Inflammatory macrophage treated with lipopolysaccharide for 1 hour (primary cell): ENCODE measurements around the gene SLC16A14.
"Not testable (repeated sequence)": the region's sequence is repeated elsewhere in the genome, so short reads cannot be mapped to it uniquely, and the experiment has no call there.

Experiments used
- DNase-seq, 2 donors: peaks; one replicate each; pipeline ENCODE4 v3.0.0-alpha.2; 2020 to 2022

The SLC16A14 gene

DNA sequence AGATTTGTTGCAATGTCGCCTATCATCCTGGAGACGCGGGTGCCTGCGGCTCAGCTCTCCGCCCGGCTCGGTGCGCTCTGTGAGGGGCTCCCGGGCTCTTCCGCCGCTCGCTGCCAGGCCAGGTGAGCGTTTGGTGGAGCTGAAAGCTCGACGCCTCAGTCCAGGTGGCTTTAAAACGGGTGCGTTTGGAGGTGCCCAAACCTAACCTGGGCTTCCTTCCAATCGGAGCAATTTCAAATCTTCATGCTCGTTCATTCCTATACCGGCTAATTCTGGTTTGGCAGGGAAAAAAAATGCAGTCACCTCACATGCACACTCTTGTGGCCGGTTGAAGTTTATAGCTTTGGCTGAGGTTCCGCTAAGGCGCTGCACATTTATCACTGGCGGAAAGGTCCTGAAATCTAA is at the start of gene SLC16A14:
TSS of gene SLC16A14 (minus strand) at position 274 of the 405 bp plus-strand sequence. CDS start 9,572 bp downstream, outside the sequence.
- peak; percentile 14 to 32 for DNase-seq

- DNase-seq, result no peak
These were observed 38.0 kb upstream of the SLC16A14 start for GRCh38 chr2:230106771-230107170.

- DNase-seq, result not testable (repeated sequence)
These were observed 33.2 kb upstream of the SLC16A14 start for GRCh38 chr2:230101967-230102366.

DNA sequence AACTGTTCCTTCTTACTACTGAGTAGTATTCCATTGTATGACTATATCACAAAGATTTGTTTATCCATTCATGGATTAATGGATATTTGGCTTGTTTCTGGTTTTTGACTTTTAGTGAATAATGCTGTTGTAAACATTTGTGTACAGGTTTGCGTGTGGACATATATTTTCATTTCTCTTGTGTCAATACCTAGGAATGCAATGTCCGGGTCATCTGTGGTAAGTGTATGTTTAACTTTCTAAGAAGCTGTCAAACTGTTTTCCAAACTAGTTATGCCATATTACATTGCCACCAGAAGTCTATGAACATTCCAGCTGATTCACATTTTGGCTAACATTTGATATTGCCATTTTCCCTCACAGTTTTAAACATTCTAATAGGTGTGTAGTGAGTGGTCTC is 29.1 kb upstream of the SLC16A14 start:
- DNase-seq, result no peak

GRCh38 chr2:230097424-230097823 is 28.7 kb upstream of the SLC16A14 start:
- DNase-seq, result no peak

- no peak for DNase-seq
These were observed 22.2 kb upstream of the SLC16A14 start for GRCh38 chr2:230090967-230091366.

GRCh38 chr2:230085201-230085600 is 16.5 kb upstream of the SLC16A14 start:
- peak; percentile 35 to 46 for DNase-seq

DNA sequence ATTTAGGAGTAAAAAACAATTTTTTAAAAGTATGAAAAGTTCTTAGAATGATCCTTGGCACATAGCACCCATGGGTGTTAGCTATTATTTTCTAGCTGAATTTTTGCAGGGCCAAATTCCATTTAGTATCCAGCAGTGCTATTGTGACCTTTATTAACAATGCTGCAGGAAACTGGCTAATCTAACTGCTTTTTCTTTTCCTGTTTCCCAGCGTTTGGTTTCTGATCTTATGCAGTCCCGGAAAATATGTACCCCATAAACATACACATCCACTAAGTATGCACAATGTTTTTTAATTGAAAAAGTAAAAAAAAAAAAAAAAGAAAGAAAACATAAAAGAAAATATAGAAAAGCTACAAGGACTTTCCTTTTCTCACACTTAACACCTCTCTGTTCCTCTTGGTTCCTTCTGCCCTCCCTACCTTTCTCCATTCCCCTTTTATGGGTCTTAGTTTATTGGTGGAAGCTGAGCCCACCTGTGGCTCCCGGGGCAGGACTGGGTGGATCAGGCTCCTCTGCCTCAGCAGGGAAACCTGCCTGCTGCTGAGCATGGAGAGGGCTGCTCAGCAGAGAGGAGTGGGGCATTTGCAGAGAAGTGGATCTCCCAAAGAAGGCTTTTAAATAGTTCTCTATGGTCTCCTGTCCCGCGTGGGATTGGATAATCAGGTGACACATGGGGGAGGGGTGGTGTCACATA is 9.3 kb upstream of the SLC16A14 start:
- DNase-seq, result no peak

GRCh38 chr2:230076819-230077218 is 8.1 kb upstream of the SLC16A14 start:
- no peak for DNase-seq

- DNase-seq, result peak; percentile 16 to 24
These were observed 7.4 kb upstream of the SLC16A14 start for GRCh38 chr2:230075988-230076631.

DNA sequence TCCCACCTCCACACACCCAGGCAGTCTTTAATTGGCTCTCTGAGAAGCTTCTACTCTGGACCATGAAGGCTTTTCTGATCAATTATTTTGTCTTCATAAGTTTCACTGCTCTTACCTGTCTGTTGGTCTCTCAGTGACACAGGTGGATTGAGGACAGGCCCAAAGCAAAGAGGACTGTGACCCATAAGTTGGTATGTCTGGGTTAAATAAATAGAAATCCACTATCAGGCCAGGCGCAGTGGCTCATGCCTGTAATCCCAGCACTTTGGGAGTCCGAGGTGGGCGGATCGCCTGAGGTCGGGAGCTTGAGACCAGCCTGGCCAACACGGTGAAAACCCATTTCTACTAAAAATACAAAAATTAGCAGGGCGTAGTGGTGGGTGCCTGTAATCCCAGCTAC is 2.7 kb upstream of the SLC16A14 start:
- no peak for DNase-seq

GRCh38 chr2:230069402-230069801 is 678 bp upstream of the SLC16A14 start:
- no peak for DNase-seq

- DNase-seq, result peak in 1 of 2 donors; percentile 19
These were observed 591 bp downstream of the SLC16A14 start for GRCh38 chr2:230068016-230068650.

GRCh38 chr2:230060672-230061293 is 7.9 kb downstream of the SLC16A14 start:
- no peak for DNase-seq

GRCh38 chr2:230053753-230054478 is 14.8 kb downstream of the SLC16A14 start:
- no peak for DNase-seq

GRCh38 chr2:230052299-230052698 is 16.4 kb downstream of the SLC16A14 start:
- DNase-seq, result no peak

DNA sequence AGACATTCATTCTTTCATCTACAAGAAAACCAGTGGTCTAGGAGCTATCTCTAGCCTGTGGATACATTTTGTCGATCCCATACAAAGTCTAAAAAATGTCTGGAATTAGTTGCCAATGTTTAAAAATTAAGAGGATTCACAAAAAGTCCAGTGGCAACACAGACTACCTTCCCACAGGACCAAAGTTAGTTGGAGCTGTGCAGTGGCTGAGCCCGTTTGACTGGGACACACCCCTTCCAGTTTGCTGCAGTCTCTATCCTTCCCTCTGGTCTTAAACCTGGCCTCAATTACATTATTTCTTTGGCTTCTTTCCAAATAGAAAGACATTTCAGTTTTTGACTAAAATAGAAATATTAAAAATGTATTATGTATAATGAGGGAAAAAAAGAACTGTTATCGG is 18.6 kb downstream of the SLC16A14 start:
- DNase-seq, result no peak

DNA sequence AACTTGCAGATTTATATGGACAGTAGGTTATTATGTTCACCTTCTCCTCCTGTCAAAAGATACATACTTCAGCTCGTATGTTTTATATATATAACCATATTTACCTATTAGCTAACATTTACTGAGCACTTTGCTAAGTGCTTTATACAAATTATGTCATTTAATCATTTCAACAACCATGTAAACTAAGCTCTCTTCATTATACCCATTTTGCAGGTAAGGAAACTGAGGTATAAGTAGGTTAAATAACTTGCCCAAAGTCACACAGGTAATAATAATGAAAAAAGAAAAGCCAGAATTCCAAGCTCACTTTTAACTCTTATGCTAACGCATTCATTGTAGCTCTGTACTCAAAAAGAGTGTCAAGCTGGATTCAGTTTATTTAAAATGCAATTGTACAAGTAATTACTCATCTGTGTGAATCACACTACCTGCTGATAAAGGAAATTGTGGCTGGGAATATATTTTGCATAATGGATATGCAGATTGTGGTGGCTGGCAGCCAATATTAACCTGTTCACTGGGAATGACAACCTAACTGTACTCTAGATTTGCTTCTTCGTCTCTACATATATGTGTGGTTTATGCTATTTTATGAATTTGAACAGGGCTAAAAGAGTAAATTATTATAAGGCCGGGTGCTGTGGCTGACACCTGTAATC is 20.6 kb downstream of the SLC16A14 start:
- no peak for DNase-seq

- no peak for DNase-seq
These were observed 22.2 kb downstream of the SLC16A14 start for GRCh38 chr2:230046491-230046890.

DNA sequence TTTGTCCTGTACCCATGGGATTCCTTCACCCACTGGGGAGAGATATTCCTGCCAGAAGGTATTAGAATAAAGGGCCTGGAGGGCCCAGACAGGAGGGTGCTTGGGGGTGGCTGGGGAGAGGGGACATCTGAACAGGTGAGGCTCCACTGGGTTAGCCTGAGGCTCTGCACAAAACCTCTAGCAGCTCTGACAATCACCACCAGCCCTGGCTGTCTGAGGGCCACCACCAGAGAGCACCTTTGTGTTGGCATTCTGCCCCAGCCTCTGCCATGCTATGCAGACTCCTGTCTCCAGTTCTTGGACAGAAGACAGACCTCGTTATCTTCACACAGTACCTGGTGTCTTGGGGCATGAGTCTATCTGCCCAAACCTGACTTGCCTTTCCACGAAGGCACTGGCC is 25.3 kb downstream of the SLC16A14 start:
- DNase-seq, result no peak

GRCh38 chr2:230043025-230043424 is 25.7 kb downstream of the SLC16A14 start:
- DNase-seq, result no peak

GRCh38 chr2:230042195-230042594 is 26.5 kb downstream of the SLC16A14 start:
- DNase-seq, result no peak
